HL-60 (cell line): ENCODE measurements around the gene MRPL37.
A peak's percentile ranks its signal among the peaks of the same experiment; 100 is the strongest.

ENCODE experiments used
- DNase-seq, 2 experiments: peaks; one replicate each; pipeline ENCODE4 v3.0.0-alpha.2; 2010 to 2020; ENCODE audit warnings: low read depth in 1 of 2, low spot score in 1 of 2
- H3K27ac ChIP-seq: fragments of 250-450 bp; sonication (Bioruptor Pico); replicated peaks from 2 replicates; pipeline ENCODE4 v1.5.1; 2020; ENCODE audit warnings: mild to moderate bottlenecking, moderate library complexity
- H3K27me3 ChIP-seq: fragments of 250-450 bp; sonication (Bioruptor Pico); 2 replicates; pipeline ENCODE4 v1.5.1; 2021; ENCODE audit warnings: mild to moderate bottlenecking, moderate library complexity; ENCODE audit not compliant: insufficient read depth, poor library complexity, severe bottlenecking
- H3K4me3 ChIP-seq: replicated peaks from 2 replicates; pipeline ENCODE4 v1.5.1; 2011; ENCODE audit warnings: mild to moderate bottlenecking, control low read depth, low read length; ENCODE audit not compliant: insufficient read depth
- GABPA ChIP-seq: IDR thresholded peaks from 2 replicates; pipeline ENCODE4 v1.6.1; 2012; ENCODE audit warnings: low read depth
- POLR2AphosphoS5 ChIP-seq: IDR thresholded peaks from 2 replicates; pipeline ENCODE4 v1.6.1; 2012; ENCODE audit warnings: low read depth
- SPI1 ChIP-seq: IDR thresholded peaks from 2 replicates; pipeline ENCODE4 v1.6.1; 2012; ENCODE audit warnings: low read depth, mild to moderate bottlenecking, borderline replicate concordance
- TF ChIP-seq, protein P1 (sequence below): IDR thresholded peaks from one replicate; pipeline ENCODE4 v1.5.1; 2011; ENCODE audit warnings: low read length, control low read depth, inconsistent platforms; ENCODE audit not compliant: insufficient read depth
- TF ChIP-seq, protein P2 (sequence below): IDR thresholded peaks from 2 replicates; pipeline ENCODE4 v1.6.1; 2012; ENCODE audit warnings: low read depth; ENCODE audit not compliant: insufficient replicate concordance

Gene MRPL37

DNA sequence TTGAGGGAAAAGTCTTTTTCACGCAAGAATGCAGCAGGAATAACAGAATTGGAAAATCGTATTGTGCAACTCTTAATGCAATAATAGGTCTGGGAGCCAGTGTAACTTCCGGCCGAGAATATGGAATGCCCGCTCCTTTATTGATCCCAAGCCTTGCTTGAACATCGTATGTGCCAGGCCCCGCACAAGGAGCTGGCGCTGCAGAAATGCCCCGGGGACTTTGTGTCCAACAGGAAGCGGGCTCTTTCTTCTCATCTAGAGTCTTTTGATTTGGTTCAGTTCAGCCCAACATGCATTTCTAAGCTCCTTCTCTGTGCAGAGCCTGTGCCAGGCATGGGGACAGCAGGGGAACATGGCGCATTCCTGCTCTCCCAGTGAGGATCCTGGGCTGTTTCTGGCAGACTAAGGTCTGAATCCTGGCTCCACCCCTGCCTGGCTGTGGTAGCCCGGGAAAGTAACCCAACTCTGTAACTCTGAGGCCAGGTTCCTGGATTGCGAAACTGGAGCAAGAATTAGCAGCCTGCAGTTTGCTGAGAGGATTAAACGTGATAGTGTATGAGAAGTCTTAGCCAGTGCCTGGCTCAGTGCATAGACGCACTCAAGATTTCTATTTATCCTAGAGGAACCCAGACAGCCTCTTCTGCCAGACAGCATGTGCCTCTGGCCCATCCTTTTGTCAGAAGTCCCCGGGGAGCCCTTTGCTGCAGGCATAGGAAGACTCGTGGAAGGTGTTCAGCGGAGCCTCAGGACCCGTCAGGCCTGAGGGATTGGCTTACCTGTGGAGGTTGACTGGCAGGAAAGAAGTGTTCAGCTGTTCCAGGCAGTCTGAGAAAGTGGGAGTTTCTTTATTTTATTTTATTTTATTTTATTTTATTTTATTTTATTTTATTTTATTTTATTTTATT lies 46.2 kb upstream of the MRPL37 start:
- no peak overlapping the region for H3K4me3 ChIP-seq
- H3K27me3 ChIP-seq: no peaks in the 10 kb centered on the region
- H3K27ac ChIP-seq: no peak overlapping the region
- DNase-seq: peak; percentile 47 to 52
- TF ChIP-seq, protein P1, sequence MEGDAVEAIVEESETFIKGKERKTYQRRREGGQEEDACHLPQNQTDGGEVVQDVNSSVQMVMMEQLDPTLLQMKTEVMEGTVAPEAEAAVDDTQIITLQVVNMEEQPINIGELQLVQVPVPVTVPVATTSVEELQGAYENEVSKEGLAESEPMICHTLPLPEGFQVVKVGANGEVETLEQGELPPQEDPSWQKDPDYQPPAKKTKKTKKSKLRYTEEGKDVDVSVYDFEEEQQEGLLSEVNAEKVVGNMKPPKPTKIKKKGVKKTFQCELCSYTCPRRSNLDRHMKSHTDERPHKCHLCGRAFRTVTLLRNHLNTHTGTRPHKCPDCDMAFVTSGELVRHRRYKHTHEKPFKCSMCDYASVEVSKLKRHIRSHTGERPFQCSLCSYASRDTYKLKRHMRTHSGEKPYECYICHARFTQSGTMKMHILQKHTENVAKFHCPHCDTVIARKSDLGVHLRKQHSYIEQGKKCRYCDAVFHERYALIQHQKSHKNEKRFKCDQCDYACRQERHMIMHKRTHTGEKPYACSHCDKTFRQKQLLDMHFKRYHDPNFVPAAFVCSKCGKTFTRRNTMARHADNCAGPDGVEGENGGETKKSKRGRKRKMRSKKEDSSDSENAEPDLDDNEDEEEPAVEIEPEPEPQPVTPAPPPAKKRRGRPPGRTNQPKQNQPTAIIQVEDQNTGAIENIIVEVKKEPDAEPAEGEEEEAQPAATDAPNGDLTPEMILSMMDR: no peak
- TF ChIP-seq POLR2AphosphoS5 (no peak), GABPA (no peak), SPI1 (no peak)
- TF ChIP-seq, protein P2, sequence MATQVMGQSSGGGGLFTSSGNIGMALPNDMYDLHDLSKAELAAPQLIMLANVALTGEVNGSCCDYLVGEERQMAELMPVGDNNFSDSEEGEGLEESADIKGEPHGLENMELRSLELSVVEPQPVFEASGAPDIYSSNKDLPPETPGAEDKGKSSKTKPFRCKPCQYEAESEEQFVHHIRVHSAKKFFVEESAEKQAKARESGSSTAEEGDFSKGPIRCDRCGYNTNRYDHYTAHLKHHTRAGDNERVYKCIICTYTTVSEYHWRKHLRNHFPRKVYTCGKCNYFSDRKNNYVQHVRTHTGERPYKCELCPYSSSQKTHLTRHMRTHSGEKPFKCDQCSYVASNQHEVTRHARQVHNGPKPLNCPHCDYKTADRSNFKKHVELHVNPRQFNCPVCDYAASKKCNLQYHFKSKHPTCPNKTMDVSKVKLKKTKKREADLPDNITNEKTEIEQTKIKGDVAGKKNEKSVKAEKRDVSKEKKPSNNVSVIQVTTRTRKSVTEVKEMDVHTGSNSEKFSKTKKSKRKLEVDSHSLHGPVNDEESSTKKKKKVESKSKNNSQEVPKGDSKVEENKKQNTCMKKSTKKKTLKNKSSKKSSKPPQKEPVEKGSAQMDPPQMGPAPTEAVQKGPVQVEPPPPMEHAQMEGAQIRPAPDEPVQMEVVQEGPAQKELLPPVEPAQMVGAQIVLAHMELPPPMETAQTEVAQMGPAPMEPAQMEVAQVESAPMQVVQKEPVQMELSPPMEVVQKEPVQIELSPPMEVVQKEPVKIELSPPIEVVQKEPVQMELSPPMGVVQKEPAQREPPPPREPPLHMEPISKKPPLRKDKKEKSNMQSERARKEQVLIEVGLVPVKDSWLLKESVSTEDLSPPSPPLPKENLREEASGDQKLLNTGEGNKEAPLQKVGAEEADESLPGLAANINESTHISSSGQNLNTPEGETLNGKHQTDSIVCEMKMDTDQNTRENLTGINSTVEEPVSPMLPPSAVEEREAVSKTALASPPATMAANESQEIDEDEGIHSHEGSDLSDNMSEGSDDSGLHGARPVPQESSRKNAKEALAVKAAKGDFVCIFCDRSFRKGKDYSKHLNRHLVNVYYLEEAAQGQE: no peak

DNA sequence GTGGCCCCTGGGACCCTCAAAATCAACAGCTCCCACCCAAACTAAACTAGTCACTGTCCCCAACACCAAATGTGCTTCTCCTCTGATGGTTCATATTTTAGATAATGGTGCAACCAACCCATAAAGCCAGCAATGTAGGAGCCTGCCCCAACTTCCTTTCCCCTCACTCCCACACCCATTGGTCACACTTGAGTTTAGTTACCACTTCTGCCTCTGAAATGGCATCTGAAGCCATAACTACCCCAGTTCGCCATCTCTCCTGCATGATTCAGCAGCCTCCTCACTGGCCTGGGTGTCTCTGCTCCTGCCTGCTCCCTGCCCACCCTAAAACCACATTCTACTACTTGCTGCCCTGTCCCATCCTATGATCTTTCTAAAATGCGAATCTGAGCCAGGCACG lies 43.8 kb upstream of the MRPL37 start:
- H3K27ac ChIP-seq: no peak overlapping the region
- DNase-seq: peak in 1 of 2 experiments; percentile 27
- no peaks in the 10 kb centered on the region for H3K27me3 ChIP-seq
- H3K4me3 ChIP-seq: no peak overlapping the region
- TF ChIP-seq SPI1 (no peak), POLR2AphosphoS5 (no peak), GABPA (no peak)
- TF ChIP-seq, protein P1: no peak
- TF ChIP-seq, protein P2: no peak

DNA sequence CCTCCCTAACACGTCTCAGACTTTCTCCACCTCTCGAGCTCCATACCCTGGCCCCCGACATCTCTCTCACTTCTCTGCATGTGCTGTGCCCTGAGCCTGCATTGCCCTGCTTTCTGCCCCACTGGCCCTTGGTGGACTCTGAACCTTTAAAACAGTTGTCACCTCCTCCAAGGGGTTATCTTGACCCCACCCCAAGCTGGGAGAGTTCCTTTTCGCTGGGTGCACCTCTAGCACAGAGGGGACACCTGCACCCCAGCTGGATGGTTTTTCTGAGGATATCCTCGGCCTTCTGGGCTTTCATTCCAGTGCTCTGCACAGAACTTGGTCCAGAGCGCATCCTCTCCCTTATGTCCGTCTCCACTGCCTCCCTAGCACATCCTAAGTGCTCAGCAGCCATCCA lies 43.0 kb upstream of the MRPL37 start:
- DNase-seq: no peak
- TF ChIP-seq SPI1 (no peak), POLR2AphosphoS5 (no peak), GABPA (no peak)
- TF ChIP-seq, protein P2: no peak
- TF ChIP-seq, protein P1: no peak
- H3K27me3 ChIP-seq: no peaks in the 10 kb centered on the region
- H3K4me3 ChIP-seq: no peak overlapping the region
- no peak overlapping the region for H3K27ac ChIP-seq
